ENCODE measurements around the gene FBLN2.

DNA sequence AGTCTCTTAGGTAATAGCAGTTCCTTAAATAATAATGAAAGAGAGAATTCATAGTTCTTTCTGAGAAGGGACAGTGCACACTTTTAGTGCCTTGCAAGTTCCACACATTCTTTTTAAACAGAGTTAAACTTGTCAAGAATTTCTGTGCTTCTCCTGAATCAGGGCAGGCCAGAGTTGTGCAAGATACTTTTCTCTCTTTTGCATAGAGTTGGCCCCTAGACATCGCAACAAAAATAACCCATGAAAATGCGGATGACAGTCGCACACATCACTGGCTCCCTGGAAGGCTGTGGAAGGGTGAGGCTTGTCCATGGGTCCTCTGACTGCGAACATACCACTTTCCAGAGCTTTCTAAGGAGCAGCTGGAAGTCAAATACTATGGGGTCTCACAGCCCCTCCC is 40.1 kb downstream of the FBLN2 start:
- TF ChIP-seq, protein P1, sequence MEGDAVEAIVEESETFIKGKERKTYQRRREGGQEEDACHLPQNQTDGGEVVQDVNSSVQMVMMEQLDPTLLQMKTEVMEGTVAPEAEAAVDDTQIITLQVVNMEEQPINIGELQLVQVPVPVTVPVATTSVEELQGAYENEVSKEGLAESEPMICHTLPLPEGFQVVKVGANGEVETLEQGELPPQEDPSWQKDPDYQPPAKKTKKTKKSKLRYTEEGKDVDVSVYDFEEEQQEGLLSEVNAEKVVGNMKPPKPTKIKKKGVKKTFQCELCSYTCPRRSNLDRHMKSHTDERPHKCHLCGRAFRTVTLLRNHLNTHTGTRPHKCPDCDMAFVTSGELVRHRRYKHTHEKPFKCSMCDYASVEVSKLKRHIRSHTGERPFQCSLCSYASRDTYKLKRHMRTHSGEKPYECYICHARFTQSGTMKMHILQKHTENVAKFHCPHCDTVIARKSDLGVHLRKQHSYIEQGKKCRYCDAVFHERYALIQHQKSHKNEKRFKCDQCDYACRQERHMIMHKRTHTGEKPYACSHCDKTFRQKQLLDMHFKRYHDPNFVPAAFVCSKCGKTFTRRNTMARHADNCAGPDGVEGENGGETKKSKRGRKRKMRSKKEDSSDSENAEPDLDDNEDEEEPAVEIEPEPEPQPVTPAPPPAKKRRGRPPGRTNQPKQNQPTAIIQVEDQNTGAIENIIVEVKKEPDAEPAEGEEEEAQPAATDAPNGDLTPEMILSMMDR (IDR thresholded peaks at IDR 0.05), result no peak
- TF ChIP-seq POLR2A (IDR thresholded peaks at IDR 0.05; ENCODE audit: low read depth), result no peak

Data from esophagus muscularis mucosa (tissue), 3 donors.